ENCODE results near the gene MGAT4C. TPM values are rescaled to one million over a fixed set of nuclear protein-coding genes. Genes with fewer than 3 reads are reported as not detected.
A peak's percentile ranks its signal among the peaks of the same experiment; 100 is the strongest.

Gene MGAT4C
- total RNA-seq, 2 donors from 2014 or later, result under 0.01 to 3.1 TPM

GRCh38 chr12:85993746-85994145, 262.4 kb downstream of the MGAT4C start:
- ATAC-seq, result no peak
- Histone ChIP-seq H3K27ac (no peak overlapping the region), H3K4me1 (no peaks in the 10 kb centered on the region), H3K36me3 (replicated peaks in 1 of 2; ENCODE audit: insufficient read depth in 1 of 2, low read depth in 2 of 2) (no peaks in the 10 kb centered on the region), H3K27me3 (no peaks in the 10 kb centered on the region), H3K9me3 (peaks cover 0 to 35% (median 0%) of the 10 kb centered on the region in 3 donors), H3K4me3 (no peak overlapping the region)
- no peak for DNase-seq
- 86 to 87% methylated on average over 4 of the region's 4 CpGs for WGBS, 2 donors
- TF ChIP-seq, protein P1, sequence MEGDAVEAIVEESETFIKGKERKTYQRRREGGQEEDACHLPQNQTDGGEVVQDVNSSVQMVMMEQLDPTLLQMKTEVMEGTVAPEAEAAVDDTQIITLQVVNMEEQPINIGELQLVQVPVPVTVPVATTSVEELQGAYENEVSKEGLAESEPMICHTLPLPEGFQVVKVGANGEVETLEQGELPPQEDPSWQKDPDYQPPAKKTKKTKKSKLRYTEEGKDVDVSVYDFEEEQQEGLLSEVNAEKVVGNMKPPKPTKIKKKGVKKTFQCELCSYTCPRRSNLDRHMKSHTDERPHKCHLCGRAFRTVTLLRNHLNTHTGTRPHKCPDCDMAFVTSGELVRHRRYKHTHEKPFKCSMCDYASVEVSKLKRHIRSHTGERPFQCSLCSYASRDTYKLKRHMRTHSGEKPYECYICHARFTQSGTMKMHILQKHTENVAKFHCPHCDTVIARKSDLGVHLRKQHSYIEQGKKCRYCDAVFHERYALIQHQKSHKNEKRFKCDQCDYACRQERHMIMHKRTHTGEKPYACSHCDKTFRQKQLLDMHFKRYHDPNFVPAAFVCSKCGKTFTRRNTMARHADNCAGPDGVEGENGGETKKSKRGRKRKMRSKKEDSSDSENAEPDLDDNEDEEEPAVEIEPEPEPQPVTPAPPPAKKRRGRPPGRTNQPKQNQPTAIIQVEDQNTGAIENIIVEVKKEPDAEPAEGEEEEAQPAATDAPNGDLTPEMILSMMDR (IDR thresholded peaks at IDR 0.05), result no peak
- no peak for TF ChIP-seq POLR2A (IDR thresholded peaks at IDR 0.05)
- intact Hi-C loops (cut with DNase I), result no loop called here

- intact Hi-C loops (cut with DNase I), result no loop called here
- DNase-seq (peak in 2 of 4 donors; percentile 32 to 55), ATAC-seq (no peak)
- TF ChIP-seq, protein P1 (IDR thresholded peaks at IDR 0.05), result no peak
- TF ChIP-seq POLR2A (IDR thresholded peaks at IDR 0.05), result no peak
- Histone ChIP-seq H3K27me3 (no peaks in the 10 kb centered on the region), H3K9me3 (peaks cover 0 to 1% (median 0%) of the 10 kb centered on the region in 3 donors), H3K4me1 (no peaks in the 10 kb centered on the region), H3K4me3 (no peak overlapping the region), H3K27ac (no peak overlapping the region), H3K36me3 (replicated peaks in 1 of 2; ENCODE audit: insufficient read depth in 1 of 2, low read depth in 2 of 2) (no peaks in the 10 kb centered on the region)
Observed at GRCh38 chr12:85985996-85986395, 270.2 kb downstream of the MGAT4C start.

GRCh38 chr12:85983601-85984000, 272.6 kb downstream of the MGAT4C start:
- no peaks in the 10 kb centered on the region for H3K36me3 ChIP-seq (replicated peaks in 1 of 2; ENCODE audit: insufficient read depth in 1 of 2, low read depth in 2 of 2)
- intact Hi-C loops (cut with DNase I), result no loop called here
- TF ChIP-seq, protein P1 (IDR thresholded peaks at IDR 0.05), result no peak
- no peak for TF ChIP-seq POLR2A (IDR thresholded peaks at IDR 0.05)
- H3K27me3 ChIP-seq, result no peaks in the 10 kb centered on the region
- no peak overlapping the region for H3K27ac ChIP-seq
- H3K4me3 ChIP-seq, result no peak overlapping the region
- no peaks in the 10 kb centered on the region for H3K4me1 ChIP-seq
- H3K9me3 ChIP-seq, result no peaks in the 10 kb centered on the region
- ATAC-seq, result no peak
- 67 to 68% methylated on average over 5 of the region's 5 CpGs for WGBS, 2 donors
- DNase-seq, result no peak

GRCh38 chr12:85979641-85980040, 276.6 kb downstream of the MGAT4C start:
- no peak overlapping the region for H3K4me3 ChIP-seq
- H3K27ac ChIP-seq, result no peak overlapping the region
- ATAC-seq (no peak), DNase-seq (no peak)
- no peak for TF ChIP-seq POLR2A (IDR thresholded peaks at IDR 0.05)
- TF ChIP-seq, protein P1 (IDR thresholded peaks at IDR 0.05), result no peak
- H3K27me3 ChIP-seq, result no peaks in the 10 kb centered on the region
- no peaks in the 10 kb centered on the region for H3K9me3 ChIP-seq
- 48 to 62% methylated on average over 4 of the region's 4 CpGs for WGBS, 2 donors
- no peaks in the 10 kb centered on the region for H3K4me1 ChIP-seq
- H3K36me3 ChIP-seq (replicated peaks in 1 of 2; ENCODE audit: insufficient read depth in 1 of 2, low read depth in 2 of 2), result no peaks in the 10 kb centered on the region
- intact Hi-C loops (cut with DNase I), result no loop called here

DNA sequence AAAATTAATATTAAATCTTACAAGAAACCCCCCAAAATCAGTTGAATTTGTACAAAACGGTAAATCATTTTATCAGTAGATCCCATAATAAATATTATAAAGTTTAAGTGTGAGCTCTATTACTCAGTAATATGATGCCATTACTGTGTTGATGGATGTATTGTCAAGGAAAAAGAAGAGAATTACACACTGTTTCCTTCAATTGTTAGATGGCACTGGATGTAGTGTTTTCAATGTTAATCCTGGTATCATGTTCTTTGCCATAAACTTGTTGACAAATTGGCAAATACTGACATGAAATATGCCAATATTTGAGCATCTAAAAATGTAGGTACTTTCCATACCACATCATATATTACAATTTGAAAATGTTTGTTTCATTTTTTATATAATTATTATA, 280.5 kb downstream of the MGAT4C start:
- Histone ChIP-seq H3K27ac (no peak overlapping the region), H3K9me3 (no peaks in the 10 kb centered on the region), H3K4me3 (no peak overlapping the region), H3K36me3 (replicated peaks in 1 of 2; ENCODE audit: insufficient read depth in 1 of 2, low read depth in 2 of 2) (no peaks in the 10 kb centered on the region), H3K27me3 (no peaks in the 10 kb centered on the region), H3K4me1 (no peaks in the 10 kb centered on the region)
- ATAC-seq, result no peak
- WGBS, 2 donors, result 84 to 93% methylated on average over 1 of the region's 1 CpG
- intact Hi-C loops (cut with DNase I), result no loop called here
- no peak for TF ChIP-seq POLR2A (IDR thresholded peaks at IDR 0.05)
- TF ChIP-seq, protein P1 (IDR thresholded peaks at IDR 0.05), result no peak
- DNase-seq, result no peak
